NCI-H345 (cell line): Measurements from ENCODE around the gene ATP11A.
A peak's percentile ranks its signal among the peaks of the same experiment; 100 is the strongest.
"Not testable (repeated sequence)": the region's sequence is repeated elsewhere in the genome, so short reads cannot be mapped to it uniquely, and the experiment has no call there.

Experiments
- DNase-seq: peaks from one replicate; lab custom pipeline; 2025; lab: John Stamatoyannopoulos, UW

The ATP11A gene

GRCh38 chr13:112881656-112882554, 192.1 kb downstream of the ATP11A start:
- no peak for DNase-seq

- no peak for DNase-seq
Measured at GRCh38 chr13:112882555-112883024, 192.8 kb downstream of the ATP11A start.

GRCh38 chr13:112883241-112883945, 193.6 kb downstream of the ATP11A start:
- DNase-seq: no peak

GRCh38 chr13:112884700-112885099, 194.9 kb downstream of the ATP11A start:
- not testable (repeated sequence) for DNase-seq

- no peak for DNase-seq
Measured at GRCh38 chr13:112885242-112885781, 195.5 kb downstream of the ATP11A start.

- peak; percentile 81 for DNase-seq
Measured at GRCh38 chr13:112885782-112886268, 196.0 kb downstream of the ATP11A start.

GRCh38 chr13:112887151-112887550, 197.3 kb downstream of the ATP11A start:
- peak; percentile 80 for DNase-seq

- DNase-seq: no peak
Measured at GRCh38 chr13:112887557-112887991, 197.7 kb downstream of the ATP11A start.

- DNase-seq: no peak
Measured at GRCh38 chr13:112888238-112889111, 198.6 kb downstream of the ATP11A start.

- DNase-seq: no peak
Measured at GRCh38 chr13:112889351-112890290, 199.8 kb downstream of the ATP11A start.

- DNase-seq: no peak
Measured at GRCh38 chr13:112890316-112891145, 200.7 kb downstream of the ATP11A start.

GRCh38 chr13:112891477-112892401, 201.9 kb downstream of the ATP11A start:
- peak; percentile 97 for DNase-seq

GRCh38 chr13:112892426-112893206, 202.8 kb downstream of the ATP11A start:
- peak; percentile 52 for DNase-seq

GRCh38 chr13:112893207-112893569, 203.3 kb downstream of the ATP11A start:
- DNase-seq: no peak

- peak; percentile 85 for DNase-seq
Measured at GRCh38 chr13:112893570-112894422, 204.0 kb downstream of the ATP11A start.

GRCh38 chr13:112894423-112894672, 204.5 kb downstream of the ATP11A start:
- no peak for DNase-seq
